Heart right ventricle (tissue), 16 donors: Measurements from ENCODE around the gene CYP2W1. TPM values are rescaled to one million over a fixed set of nuclear protein-coding genes. Genes with fewer than 3 reads are reported as not detected.
"Not testable (repeated sequence)": the region's sequence is repeated elsewhere in the genome, so short reads cannot be mapped to it uniquely, and the experiment has no call there.

Experiments
- ATAC-seq, 8 donors: fragments of 200-7000 bp; cut with Tn5 transposase; one replicate each; pipeline ENCODE4 v1.9.1; 2020; ENCODE audit warnings: mild to moderate bottlenecking in 8 of 8, moderate library complexity in 8 of 8, moderate number of reproducible peaks in 1 of 8
- DNase-seq, 2 donors: peaks; one replicate each; pipeline ENCODE4 v3.0.0-alpha.2; 2020
- H3K27ac ChIP-seq, 10 donors: fragments of 200-600 bp; sonication (generic) in 2 of 10; one replicate each; pipeline versions ENCODE4 v1.5.0 to v1.8.0; 2020 to 2022; ENCODE audit warnings: mild to moderate bottlenecking in 3 of 10
- H3K27me3 ChIP-seq, 7 donors: fragments of 200-600 bp; one replicate each; pipeline ENCODE4 v1.8.0; 2021 to 2022; ENCODE audit warnings: mild to moderate bottlenecking in 2 of 7
- H3K36me3 ChIP-seq, 9 donors: fragments of 200-600 bp; sonication (generic) in 1 of 9; one replicate each; pipeline versions ENCODE4 v1.5.0 to v1.8.0; 2020 to 2022; ENCODE audit warnings: mild to moderate bottlenecking in 2 of 9
- H3K4me1 ChIP-seq, 9 donors: fragments of 200-600 bp; sonication (generic) in 1 of 9; one replicate each; pipeline versions ENCODE4 v1.5.0 to v1.8.0; 2020 to 2022; ENCODE audit warnings: mild to moderate bottlenecking in 4 of 9
- H3K4me3 ChIP-seq, 10 donors: fragments of 200-600 bp; sonication (generic) in 2 of 10; one replicate each; pipeline versions ENCODE4 v1.5.0 to v1.8.0; 2020 to 2022; ENCODE audit warnings: mild to moderate bottlenecking in 7 of 10, moderate library complexity in 2 of 10
- H3K9me3 ChIP-seq, 11 donors: fragments of 200-600 bp in 10 of 11; sonication (generic) in 2 of 11; one replicate each; pipeline versions ENCODE4 v1.5.0 to v1.8.0; 2013 to 2022; ENCODE audit warnings: mild to moderate bottlenecking in 2 of 11, control low read depth in 1 of 11, moderate library complexity in 1 of 11
- WGBS, 2 donors: extraction: QIAGEN DNeasy Blood & Tissue Kit; methylation state at CpG; one replicate each; pipeline ENCODE4 v1.1.7; 2013; ENCODE audit warnings: inconsistent platforms in 1 of 2; 5-methylcytosine and 5-hydroxymethylcytosine counted together
- intact Hi-C, 10 donors: fragments of 100-400 bp; cut with DNase I; formaldehyde crosslinking; loops; one replicate each; pipeline versions ENCODE4 v1.11.1 to v1.14.2; 2022
- polyA plus RNA-seq, 2 donors: library from polyadenylated mRNA; stranded (reverse); fragments of 200-250 nt; gene quantifications; one replicate each; pipeline ENCODE4 v1.2.3, GENCODE V29; 2013
- total RNA-seq, 10 donors: library from RNA; stranded (reverse); fragmentation: NEBNext Ultra II Directional in 3 of 10; extraction: Animal tissue kit (Norgen Biotek cat#: 25700) in 3 of 10; gene quantifications; one replicate each; pipeline versions ENCODE4 v1.2.1 to v1.2.4, GENCODE V29; 2021 to 2023
- TF ChIP-seq, protein P1 (sequence below), 9 donors: fragments of 200-600 bp; sonication (generic) in 2 of 9; IDR thresholded peaks; one replicate each; pipeline versions ENCODE4 v1.5.0 to v1.8.0; 2021 to 2022; ENCODE audit warnings: antibody characterized with exemption in 9 of 9, mild to moderate bottlenecking in 5 of 9, moderate library complexity in 1 of 9
- donor health status: Arrhythmogenic right ventricular cardiomyopathy.
- donor health status: ischemic (EF 13 %, LVEDD 7.1; RV severe dilation, severe dysfunction).
- donor health status: healthy with polysubstance abuse.
- donor health status: DM: no; HTN: yes; CAD: no.
- donor health status: DM: no; HTN: no; CAD: no.
- donor health status: ischemic (EF 25% LVEDD 6.9; RV normal size, moderate dysfunction).
- donor health status: ischemic (EF 25% LVEDD 5.7; RV mildly dilated, moderate dysfunction).
- donor health status: healthy.
- donor health status: DM: yes; HTN: yes; CAD: no.
- donor health status: Ischemic cardiomyopathy.
- donor health status: ischemic (EF 35%, LVEDD 5.7; RV mildly dilated, moderate dysfunction).
- donor health status: nonischemic (EF 11% LVEDD 7.7; RV severe dilation, severe dysfunction).
- donor health status: DM: yes; HTN: yes; CAD: no.
- donor health status: PGD.
- donor health status: ischemic (EF 29% LVEDD 5.4; RV normal size, mild dysfunction).
- donor health status: nonischemic (EF 23%, LVEDD 6.1; RV moderate dilation, normal function).

The CYP2W1 gene
- total and polyA plus RNA-seq, 12 donors: not detected

DNA sequence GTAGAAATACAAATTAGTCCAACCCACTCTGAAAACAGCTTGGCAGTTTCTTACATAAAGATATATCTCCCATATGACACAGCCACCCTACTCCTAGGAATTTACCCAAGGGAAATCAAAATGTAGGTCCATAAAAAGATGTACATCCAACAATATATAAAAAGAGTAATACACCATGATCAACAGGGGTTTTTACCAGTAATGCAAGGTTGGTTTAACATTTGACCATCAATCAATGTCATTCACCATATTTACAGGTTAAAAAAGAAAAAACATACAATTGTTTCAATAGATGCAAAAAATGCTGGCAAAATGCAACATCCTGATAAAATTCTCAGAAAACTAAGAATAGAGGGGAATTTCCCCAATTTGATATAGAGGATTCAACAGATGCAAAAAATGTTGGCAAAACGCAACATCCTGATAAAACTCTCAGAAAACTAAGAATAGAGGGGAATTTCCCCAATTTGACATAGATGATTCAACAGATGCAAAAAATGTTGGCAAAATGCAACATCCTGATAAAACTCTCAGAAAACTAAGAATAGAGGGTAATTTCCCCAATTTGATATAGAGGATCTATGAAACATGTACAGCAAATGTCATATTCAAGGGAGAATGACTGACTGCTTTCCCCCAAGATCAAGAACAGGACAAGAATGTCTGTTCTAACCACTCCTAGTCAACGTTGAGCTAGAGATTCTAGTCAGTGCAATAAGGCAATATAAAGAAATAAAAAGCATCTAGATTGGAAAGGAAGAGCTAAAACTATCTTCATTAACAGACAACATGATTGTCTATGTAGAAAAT, 42.2 kb upstream of the CYP2W1 start:
- intact Hi-C loops: no loop called here
- H3K9me3 ChIP-seq: peaks cover 0 to 8% (median 0%) of the 10 kb centered on the region in 11 donors
- peaks cover 0 to 7% (median 0%) of the 10 kb centered on the region in 9 donors for H3K4me1 ChIP-seq
- no peak overlapping the region for H3K27ac ChIP-seq
- no peak overlapping the region for H3K4me3 ChIP-seq
- DNase-seq (no peak), ATAC-seq (no peak)
- no peaks in the 10 kb centered on the region for H3K36me3 ChIP-seq
- TF ChIP-seq, protein P1, sequence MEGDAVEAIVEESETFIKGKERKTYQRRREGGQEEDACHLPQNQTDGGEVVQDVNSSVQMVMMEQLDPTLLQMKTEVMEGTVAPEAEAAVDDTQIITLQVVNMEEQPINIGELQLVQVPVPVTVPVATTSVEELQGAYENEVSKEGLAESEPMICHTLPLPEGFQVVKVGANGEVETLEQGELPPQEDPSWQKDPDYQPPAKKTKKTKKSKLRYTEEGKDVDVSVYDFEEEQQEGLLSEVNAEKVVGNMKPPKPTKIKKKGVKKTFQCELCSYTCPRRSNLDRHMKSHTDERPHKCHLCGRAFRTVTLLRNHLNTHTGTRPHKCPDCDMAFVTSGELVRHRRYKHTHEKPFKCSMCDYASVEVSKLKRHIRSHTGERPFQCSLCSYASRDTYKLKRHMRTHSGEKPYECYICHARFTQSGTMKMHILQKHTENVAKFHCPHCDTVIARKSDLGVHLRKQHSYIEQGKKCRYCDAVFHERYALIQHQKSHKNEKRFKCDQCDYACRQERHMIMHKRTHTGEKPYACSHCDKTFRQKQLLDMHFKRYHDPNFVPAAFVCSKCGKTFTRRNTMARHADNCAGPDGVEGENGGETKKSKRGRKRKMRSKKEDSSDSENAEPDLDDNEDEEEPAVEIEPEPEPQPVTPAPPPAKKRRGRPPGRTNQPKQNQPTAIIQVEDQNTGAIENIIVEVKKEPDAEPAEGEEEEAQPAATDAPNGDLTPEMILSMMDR (IDR thresholded peaks at IDR 0.05): no peak
- whole genome bisulfite sequencing, 2 donors: 45 to 63% methylated on average over 2 of the region's 2 CpGs
- H3K27me3 ChIP-seq: peaks cover 0 to 6% (median 0%) of the 10 kb centered on the region in 7 donors

DNA sequence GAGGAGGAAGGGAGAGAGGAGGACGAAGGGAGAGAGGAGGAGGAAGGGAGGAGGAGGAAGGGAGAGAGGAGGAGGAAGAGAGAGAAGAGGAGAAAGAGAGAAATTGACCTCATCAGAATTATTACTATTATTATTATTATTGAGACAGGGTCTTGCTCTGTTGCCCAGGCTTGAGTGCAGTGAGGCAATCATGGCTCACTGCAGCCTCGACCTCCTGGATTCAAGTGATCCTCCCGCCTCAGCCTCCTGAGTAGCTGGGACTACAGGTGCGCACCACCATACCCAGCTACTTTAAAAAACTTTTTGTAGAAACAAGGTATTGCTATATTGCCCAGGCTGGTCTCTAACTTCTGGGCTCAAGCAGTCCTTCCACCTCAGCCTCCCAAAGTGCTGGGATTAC, 39.2 kb upstream of the CYP2W1 start:
- ATAC-seq, H3K27ac ChIP-seq, H3K4me3 ChIP-seq, H3K4me1 ChIP-seq, H3K9me3 ChIP-seq, intact Hi-C loops, H3K36me3 ChIP-seq, DNase-seq: not testable (repeated sequence)
- WGBS, 2 donors: 74 to 80% methylated on average over 4 of the region's 4 CpGs
- peaks cover 0 to 21% (median 0%) of the 10 kb centered on the region in 7 donors for H3K27me3 ChIP-seq

DNA sequence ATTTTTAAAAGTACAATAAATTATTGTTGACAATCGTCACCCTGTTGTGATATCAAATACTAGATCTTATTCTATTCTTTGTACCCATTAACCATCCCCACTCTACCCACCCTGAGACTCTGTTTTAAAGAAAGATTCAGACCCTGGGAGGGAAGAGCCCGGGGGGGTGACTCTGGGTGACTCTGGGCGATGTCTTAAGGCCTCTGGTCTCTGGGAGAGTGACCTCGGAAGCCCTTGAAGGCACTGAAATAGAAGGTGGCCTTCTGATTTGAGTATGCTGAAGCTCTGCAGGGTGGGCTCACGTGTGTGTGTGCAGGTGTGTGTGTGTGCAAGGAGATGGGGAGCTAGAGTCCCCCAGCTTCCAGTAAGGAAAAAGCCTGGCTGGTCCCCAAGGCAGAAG, 38.2 kb upstream of the CYP2W1 start:
- Histone ChIP-seq H3K27me3 (peaks cover 0 to 21% (median 0%) of the 10 kb centered on the region in 7 donors), H3K4me1 (peaks cover 0 to 7% (median 0%) of the 10 kb centered on the region in 9 donors), H3K36me3 (no peaks in the 10 kb centered on the region), H3K9me3 (peaks cover 0 to 8% (median 0%) of the 10 kb centered on the region in 11 donors), H3K4me3 (no peak overlapping the region), H3K27ac (no peak overlapping the region)
- ATAC-seq (no peak), DNase-seq (no peak)
- TF ChIP-seq, protein P1 (IDR thresholded peaks at IDR 0.05): no peak
- intact Hi-C loops: no loop called here
- WGBS, 2 donors: 91 to 92% methylated on average over 5 of the region's 5 CpGs

DNA sequence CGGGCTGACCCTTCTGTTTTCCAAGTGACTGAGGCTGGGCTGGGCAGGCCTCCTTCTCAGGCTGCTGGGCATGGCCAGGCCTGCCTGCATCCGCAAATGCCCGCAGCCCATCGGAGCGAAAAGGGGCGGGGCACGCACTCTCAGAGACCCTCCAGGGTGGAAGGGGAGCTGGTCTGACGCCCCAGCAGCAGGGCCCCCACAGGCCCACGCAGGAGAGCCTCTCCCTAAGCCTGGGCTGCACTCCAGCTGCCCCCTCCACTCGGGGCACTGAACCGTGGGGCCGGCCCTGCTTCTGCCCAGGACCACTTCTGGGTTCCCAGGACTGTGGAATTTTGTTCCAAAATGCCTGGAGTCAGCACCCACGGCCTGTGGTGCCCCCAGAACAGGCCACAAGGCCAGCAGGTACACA, 37.8 kb upstream of the CYP2W1 start:
- H3K27ac ChIP-seq: no peak overlapping the region

More for the DNA sequence above, 37.8 kb upstream of the CYP2W1 start:
- intact Hi-C loops: no loop called here
- Histone ChIP-seq H3K4me3 (no peak overlapping the region), H3K36me3 (no peaks in the 10 kb centered on the region), H3K27me3 (peaks cover 0 to 21% (median 0%) of the 10 kb centered on the region in 7 donors), H3K9me3 (peaks cover 0 to 8% (median 0%) of the 10 kb centered on the region in 11 donors), H3K4me1 (peaks cover 0 to 7% (median 0%) of the 10 kb centered on the region in 9 donors)
- peak in 1 of 2 donors; percentile 6 for DNase-seq
- ATAC-seq: no peak
- TF ChIP-seq, protein P1 (IDR thresholded peaks at IDR 0.05): no peak
- 87% methylated on average over 13 of the region's 13 CpGs for WGBS, 2 donors
